BLaER1 (cell line): ENCODE measurements around the gene MYO6.

Source experiments
- H3K27ac ChIP-seq: shearing (Covaris generic); formaldehyde crosslinking; 2 replicates; pipeline ENCODE4 v1.8.1; 2022
- H3K27me3 ChIP-seq: shearing (Covaris generic); formaldehyde crosslinking; 2 replicates; pipeline ENCODE4 v1.8.1; 2022
- H3K36me3 ChIP-seq: shearing (Covaris generic); formaldehyde crosslinking; 2 replicates; pipeline ENCODE4 v1.8.1; 2022
- H3K4me1 ChIP-seq: shearing (Covaris generic); formaldehyde crosslinking; 2 replicates; pipeline ENCODE4 v1.8.1; 2022
- H3K4me2 ChIP-seq: shearing (Covaris generic); formaldehyde crosslinking; 2 replicates; pipeline ENCODE4 v1.8.1; 2022
- H3K4me3 ChIP-seq: shearing (Covaris generic); formaldehyde crosslinking; 2 replicates; pipeline ENCODE4 v1.8.1; 2022
- H3K9ac ChIP-seq: shearing (Covaris generic); formaldehyde crosslinking; 2 replicates; pipeline ENCODE4 v1.8.1; 2022
- H3K9me3 ChIP-seq: shearing (Covaris generic); formaldehyde crosslinking; 2 replicates; pipeline ENCODE4 v1.8.1; 2022
- H4K20me1 ChIP-seq: shearing (Covaris generic); formaldehyde crosslinking; 2 replicates; pipeline ENCODE4 v1.8.1; 2022
- Cebpa-rat ChIP-seq: shearing (Covaris generic); IDR thresholded peaks from 2 replicates; pipeline ENCODE4 v1.8.1; 2022

Gene MYO6

DNA sequence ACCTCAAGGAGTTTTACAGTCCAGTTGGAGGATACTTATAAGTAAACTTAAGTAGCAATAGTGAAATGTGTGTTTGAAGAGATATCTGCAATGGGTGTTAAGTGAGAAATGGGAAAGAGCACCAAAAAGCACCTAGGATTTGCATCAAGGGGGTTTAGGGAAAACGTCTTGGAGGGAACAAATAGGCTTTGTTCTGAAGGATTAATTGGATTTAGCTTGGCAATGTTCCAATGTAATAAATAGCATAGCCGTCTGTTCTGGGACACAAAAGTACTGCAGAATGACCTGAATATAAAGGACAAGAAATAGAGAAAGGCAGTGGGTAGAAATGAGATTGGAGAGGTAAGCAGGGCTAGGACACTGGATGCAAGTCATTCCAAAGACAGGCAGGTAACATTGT is 2.8 kb upstream of the MYO6 start:
- Histone ChIP-seq H3K4me3 (no peak overlapping the region), H3K27me3 (peaks cover 45% of the 10 kb centered on the region), H3K9me3 (no peaks in the 10 kb centered on the region), H3K4me1 (peaks cover 18% of the 10 kb centered on the region), H3K4me2 (no peak overlapping the region), H3K27ac (no peak overlapping the region), H3K9ac (no peak overlapping the region), H4K20me1 (peaks cover 32% of the 10 kb centered on the region), H3K36me3 (no peaks in the 10 kb centered on the region)
- TF ChIP-seq Cebpa-rat: no peak

DNA sequence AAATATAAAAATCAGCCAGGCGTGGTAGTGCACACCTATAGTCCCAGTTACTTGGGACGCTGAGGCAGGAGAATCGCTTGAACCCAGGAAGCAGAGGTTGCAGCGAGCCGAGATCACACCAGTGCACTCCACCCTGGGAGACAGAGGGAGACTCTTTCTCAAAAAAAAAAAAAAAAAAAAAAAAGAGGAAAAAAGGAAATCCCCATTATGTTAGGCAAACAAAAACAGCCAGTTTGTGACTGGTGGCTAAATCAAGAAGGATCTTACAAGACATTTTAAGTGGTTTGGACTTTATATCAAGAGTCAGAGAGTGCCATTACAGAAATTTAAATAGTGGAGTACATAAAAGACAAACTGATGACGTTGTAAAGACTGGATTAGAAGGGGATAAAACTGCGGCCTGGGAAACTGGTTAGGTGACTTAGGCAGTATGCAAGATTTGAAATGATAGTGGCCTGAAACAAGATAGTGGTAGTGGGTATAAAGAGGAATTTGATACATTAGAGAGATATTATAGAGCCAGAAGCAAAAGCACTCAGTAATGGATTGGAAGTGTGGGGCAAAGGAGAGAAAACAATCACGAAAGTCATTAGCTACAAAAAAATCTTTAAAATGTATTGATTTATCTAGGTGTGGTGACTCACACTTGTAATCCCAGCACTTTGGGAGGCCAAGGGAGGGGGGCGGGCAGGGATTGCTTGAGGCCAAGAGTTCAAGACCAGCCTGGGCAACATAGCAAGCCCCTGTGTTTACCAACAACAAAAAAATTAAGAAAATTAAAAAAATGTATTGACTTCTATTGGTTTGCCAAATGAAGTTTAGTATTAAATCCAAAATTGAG is 1.7 kb upstream of the MYO6 start:
- H3K36me3 ChIP-seq: no peaks in the 10 kb centered on the region
- H3K9me3 ChIP-seq: no peaks in the 10 kb centered on the region
- H3K27me3 ChIP-seq: peaks cover 48% of the 10 kb centered on the region
- no peak overlapping the region for H3K4me2 ChIP-seq
- H3K27ac ChIP-seq: no peak overlapping the region
- peaks cover 18% of the 10 kb centered on the region for H3K4me1 ChIP-seq
- no peak for TF ChIP-seq Cebpa-rat
- H3K9ac ChIP-seq: no peak overlapping the region
- no peak overlapping the region for H3K4me3 ChIP-seq
- H4K20me1 ChIP-seq: peaks cover 32% of the 10 kb centered on the region

DNA sequence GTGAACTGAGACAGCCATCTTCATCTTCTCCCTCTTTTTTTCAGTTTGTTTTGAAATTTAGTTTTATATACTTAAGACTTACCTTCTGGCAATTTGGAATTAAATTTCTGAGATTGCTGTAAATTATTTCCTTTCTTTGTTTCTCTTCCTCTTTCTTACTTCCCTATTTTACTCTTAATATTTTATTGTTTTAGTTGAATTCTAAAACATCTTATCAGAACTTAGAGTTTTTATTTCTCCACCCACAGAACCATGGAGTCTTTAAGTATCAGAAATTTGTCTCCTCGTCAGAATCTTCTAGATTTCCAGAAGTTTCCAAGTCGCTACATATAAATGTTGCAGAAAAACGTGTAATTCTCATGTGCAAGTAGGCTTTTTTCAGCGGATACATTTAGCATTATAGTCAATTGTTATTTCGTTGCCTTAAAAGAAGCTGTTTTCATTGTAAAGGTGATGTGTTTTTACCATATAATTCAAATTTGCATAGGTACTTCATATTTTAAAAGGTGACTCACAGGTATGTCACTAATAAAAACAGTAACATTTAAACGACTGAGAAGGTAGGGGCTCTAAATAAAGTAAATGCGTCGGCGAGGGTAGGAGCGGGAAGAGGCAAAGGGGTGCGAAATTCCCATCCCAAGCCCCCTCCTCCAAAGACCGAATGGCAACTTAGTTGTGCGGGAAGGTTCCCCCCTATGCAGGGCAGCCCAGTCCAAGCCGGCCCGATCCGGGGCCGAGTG is 866 bp upstream of the MYO6 start:
- no peaks in the 10 kb centered on the region for H3K36me3 ChIP-seq
- no peak overlapping the region for H3K27ac ChIP-seq
- H3K4me1 ChIP-seq: peaks cover 18% of the 10 kb centered on the region
- H3K4me2 ChIP-seq: peak overlapping the region; percentile 99
- H3K9me3 ChIP-seq: no peaks in the 10 kb centered on the region
- H3K9ac ChIP-seq: peak overlapping the region; percentile 55
- H3K4me3 ChIP-seq: peak overlapping the region; percentile 76
- TF ChIP-seq Cebpa-rat: no peak
- peaks cover 48% of the 10 kb centered on the region for H3K27me3 ChIP-seq
- H4K20me1 ChIP-seq: peaks cover 32% of the 10 kb centered on the region

DNA sequence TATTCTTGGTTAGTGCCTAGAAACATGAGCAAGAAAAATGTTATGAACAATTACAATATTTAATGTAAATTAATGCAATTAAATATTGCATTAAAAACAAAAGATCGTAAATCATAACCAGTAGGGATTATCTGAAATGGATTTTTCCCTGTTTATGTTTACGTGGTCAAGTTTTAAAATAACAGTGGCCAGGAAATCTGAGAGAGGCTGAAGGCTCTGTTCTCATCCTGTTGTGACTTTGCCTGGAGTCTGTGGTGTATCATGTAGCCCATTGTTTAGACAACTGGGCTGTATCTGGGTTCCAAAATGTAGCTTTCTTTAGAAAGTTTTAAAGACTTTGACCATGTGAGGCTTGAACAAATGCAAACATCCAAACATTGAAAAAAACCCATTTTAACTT is 2.4 kb downstream of the MYO6 start:
- Histone ChIP-seq H3K9me3 (no peaks in the 10 kb centered on the region), H3K27me3 (peaks cover 48% of the 10 kb centered on the region), H3K27ac (no peak overlapping the region), H3K9ac (no peak overlapping the region), H3K4me3 (no peak overlapping the region), H3K4me2 (no peak overlapping the region), H3K36me3 (no peaks in the 10 kb centered on the region), H3K4me1 (peaks cover 18% of the 10 kb centered on the region), H4K20me1 (peaks cover 32% of the 10 kb centered on the region)
- no peak for TF ChIP-seq Cebpa-rat

DNA sequence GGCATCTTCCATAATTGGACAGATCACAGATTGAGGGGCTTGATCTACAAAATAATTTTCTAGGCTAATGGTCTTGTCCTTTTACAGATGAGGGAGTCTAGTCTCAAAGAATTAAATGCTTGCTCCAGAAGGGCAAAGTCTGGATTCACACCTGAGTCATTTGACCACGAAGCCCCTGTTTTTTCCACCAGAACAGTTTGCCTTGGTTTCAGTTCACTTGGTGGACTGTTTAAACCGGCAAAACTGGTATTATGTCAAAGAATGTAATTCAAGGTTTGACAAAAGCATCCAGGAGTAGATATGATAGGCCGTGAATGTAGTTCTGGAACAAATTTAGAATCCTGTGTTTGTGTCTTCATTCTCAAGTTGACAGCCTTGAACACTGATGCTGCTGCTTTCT is 3.3 kb downstream of the MYO6 start:
- no peak for TF ChIP-seq Cebpa-rat
- H3K4me2 ChIP-seq: no peak overlapping the region
- H3K4me1 ChIP-seq: peaks cover 18% of the 10 kb centered on the region

DNA sequence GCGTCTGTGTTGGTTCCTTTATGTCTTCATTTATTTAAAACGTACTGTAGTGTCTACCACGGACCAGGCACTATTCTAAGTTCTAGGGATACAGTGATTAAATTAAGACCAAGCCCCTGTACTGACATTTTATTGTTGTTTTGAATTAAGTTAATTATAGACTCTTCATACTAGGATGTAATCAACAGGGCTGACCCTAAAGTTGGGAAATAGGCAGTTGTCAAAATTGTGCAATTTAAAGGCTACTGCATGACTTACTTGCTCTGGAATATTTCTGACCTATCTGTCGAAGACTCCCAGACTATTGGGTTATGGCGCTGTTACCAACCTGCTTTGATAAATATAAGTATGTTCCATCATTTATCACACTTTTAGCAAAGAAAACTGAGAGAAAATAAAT is 6.7 kb downstream of the MYO6 start:
- no peak overlapping the region for H3K27ac ChIP-seq
- peaks cover 9% of the 10 kb centered on the region; the same call in 1 of the 2 replicates for H3K4me1 ChIP-seq
- H3K9me3 ChIP-seq: no peaks in the 10 kb centered on the region
- H4K20me1 ChIP-seq: peaks cover 3% of the 10 kb centered on the region; the same call in 1 of the 2 replicates
- H3K36me3 ChIP-seq: no peaks in the 10 kb centered on the region
- peaks cover 9% of the 10 kb centered on the region for H3K27me3 ChIP-seq
- no peak overlapping the region for H3K4me3 ChIP-seq
- H3K9ac ChIP-seq: no peak overlapping the region
- no peak overlapping the region for H3K4me2 ChIP-seq
- TF ChIP-seq Cebpa-rat: no peak

More for the DNA sequence above, 3.3 kb downstream of the MYO6 start:
- no peaks in the 10 kb centered on the region for H3K36me3 ChIP-seq
- no peak overlapping the region for H3K4me3 ChIP-seq
- H4K20me1 ChIP-seq: peaks cover 32% of the 10 kb centered on the region
- H3K9ac ChIP-seq: no peak overlapping the region
- H3K27me3 ChIP-seq: peaks cover 42% of the 10 kb centered on the region
- H3K27ac ChIP-seq: no peak overlapping the region
- H3K9me3 ChIP-seq: no peaks in the 10 kb centered on the region

DNA sequence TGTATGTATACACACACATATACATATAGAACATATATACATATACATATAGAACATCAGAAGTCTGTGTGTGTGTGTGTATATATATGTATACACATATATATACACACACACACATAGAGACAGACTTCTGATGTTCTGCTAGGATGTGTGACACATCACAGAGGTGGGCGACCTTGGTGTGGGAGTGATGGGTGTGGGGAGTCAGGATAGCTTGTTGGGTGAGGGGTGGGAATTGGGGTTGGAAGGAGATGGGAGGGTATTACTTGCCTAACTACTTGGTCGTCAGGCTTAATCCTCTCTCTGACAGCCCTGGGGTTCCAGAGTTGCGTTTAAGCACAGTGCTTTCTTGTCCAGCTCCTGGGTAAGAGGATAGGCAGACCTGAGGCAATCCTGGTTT is 8.3 kb downstream of the MYO6 start:
- TF ChIP-seq Cebpa-rat: no peak
- H3K27ac ChIP-seq: no peak overlapping the region
- H4K20me1 ChIP-seq: no peaks in the 10 kb centered on the region
- no peak overlapping the region for H3K4me3 ChIP-seq
- peaks cover 9% of the 10 kb centered on the region; the same call in 1 of the 2 replicates for H3K4me1 ChIP-seq
- H3K4me2 ChIP-seq: no peak overlapping the region
- no peaks in the 10 kb centered on the region for H3K27me3 ChIP-seq
- H3K36me3 ChIP-seq: no peaks in the 10 kb centered on the region
- no peaks in the 10 kb centered on the region for H3K9me3 ChIP-seq
- H3K9ac ChIP-seq: no peak overlapping the region

DNA sequence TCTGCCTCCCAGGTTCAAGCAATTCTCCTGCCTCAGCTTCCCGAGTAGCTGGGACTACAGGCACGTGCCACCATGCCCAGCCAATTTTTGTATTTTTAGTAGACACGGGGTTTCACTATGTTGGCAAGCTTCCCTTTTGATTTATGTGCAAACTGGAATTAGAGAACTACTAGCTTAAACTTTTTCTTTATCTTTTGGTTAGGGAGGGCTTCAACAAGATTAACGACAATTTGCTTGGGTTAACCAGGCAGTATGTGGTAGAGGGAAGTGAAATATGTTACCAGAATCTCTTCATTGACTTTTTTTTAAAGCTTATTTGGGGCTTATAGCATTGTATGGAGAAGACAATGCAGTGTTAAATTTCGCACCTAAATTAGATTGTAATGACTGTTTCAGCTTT is 9.0 kb downstream of the MYO6 start:
- TF ChIP-seq Cebpa-rat: no peak

DNA sequence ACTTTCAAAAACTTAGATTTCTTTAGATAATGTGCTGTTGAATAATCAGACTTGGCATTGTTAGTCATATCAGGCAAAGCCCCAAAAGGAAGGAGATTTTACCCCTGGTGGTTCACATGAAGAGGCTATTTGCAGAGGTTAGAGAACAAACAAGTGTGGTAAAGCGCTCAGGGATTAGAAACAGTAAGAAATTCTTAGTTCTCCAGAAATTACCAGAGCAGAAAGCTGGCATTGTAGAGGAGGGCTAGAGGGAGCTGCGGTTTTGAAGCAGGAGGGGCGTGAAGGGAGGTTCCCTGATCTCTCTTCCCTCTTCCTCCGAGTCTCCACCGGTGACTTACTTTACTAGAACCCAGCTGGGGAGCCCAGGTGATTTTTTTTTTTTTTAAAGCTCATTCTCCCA is 10.2 kb downstream of the MYO6 start:
- Histone ChIP-seq H3K27ac (no peak overlapping the region), H4K20me1 (no peaks in the 10 kb centered on the region), H3K4me1 (peaks cover 9% of the 10 kb centered on the region; the same call in 1 of the 2 replicates), H3K9ac (no peak overlapping the region), H3K4me3 (no peak overlapping the region), H3K27me3 (no peaks in the 10 kb centered on the region), H3K36me3 (no peaks in the 10 kb centered on the region), H3K9me3 (no peaks in the 10 kb centered on the region), H3K4me2 (peak overlapping the region; percentile 43)
- no peak for TF ChIP-seq Cebpa-rat

More for the DNA sequence above, 9.0 kb downstream of the MYO6 start:
- peaks cover 9% of the 10 kb centered on the region; the same call in 1 of the 2 replicates for H3K4me1 ChIP-seq
- H4K20me1 ChIP-seq: no peaks in the 10 kb centered on the region
- no peak overlapping the region for H3K4me2 ChIP-seq
- H3K27me3 ChIP-seq: no peaks in the 10 kb centered on the region
- no peak overlapping the region for H3K4me3 ChIP-seq
- no peaks in the 10 kb centered on the region for H3K36me3 ChIP-seq
- H3K27ac ChIP-seq: no peak overlapping the region
- no peaks in the 10 kb centered on the region for H3K9me3 ChIP-seq
- no peak overlapping the region for H3K9ac ChIP-seq

DNA sequence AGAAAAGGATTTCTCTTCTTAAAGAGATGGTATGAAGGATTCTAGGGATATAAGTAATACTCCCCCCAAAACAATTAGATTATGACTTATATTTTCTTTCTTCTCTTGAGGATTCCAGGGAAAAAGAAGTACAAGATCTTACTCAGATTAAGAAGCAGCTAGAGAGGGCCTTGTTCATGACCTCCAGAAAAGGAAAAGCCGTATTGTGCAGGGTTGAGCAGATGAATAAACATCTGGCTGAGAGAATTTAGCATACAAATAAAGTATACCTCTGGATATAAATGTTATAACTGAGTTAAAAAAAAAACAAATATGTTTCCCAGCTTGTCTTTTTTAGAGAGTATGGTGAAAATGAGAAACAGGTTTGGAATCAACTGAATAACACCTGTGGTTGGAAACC is 11.3 kb downstream of the MYO6 start:
- H3K27me3 ChIP-seq: no peaks in the 10 kb centered on the region
- no peak overlapping the region for H3K27ac ChIP-seq
- no peak overlapping the region for H3K4me2 ChIP-seq
- H3K4me3 ChIP-seq: no peak overlapping the region
- H3K4me1 ChIP-seq: peaks cover 9% of the 10 kb centered on the region; the same call in 1 of the 2 replicates
- no peak for TF ChIP-seq Cebpa-rat
- no peak overlapping the region for H3K9ac ChIP-seq
- H3K9me3 ChIP-seq: no peaks in the 10 kb centered on the region
- H4K20me1 ChIP-seq: no peaks in the 10 kb centered on the region
- H3K36me3 ChIP-seq: no peaks in the 10 kb centered on the region
